Limb (tissue), 2 donors: ENCODE measurements around the gene ZMYND19.
"Not testable (repeated sequence)": the region's sequence is repeated elsewhere in the genome, so short reads cannot be mapped to it uniquely, and the experiment has no call there.

ENCODE experiments used
- DNase-seq, 2 donors: peaks; one replicate each; pipeline ENCODE4 v3.0.0-alpha.2; 2016; ENCODE audit errors: extremely low spot score in 2 of 2

Gene ZMYND19

GRCh38 chr9:137589441-137590122 is 730 bp downstream of the ZMYND19 start:
- DNase-seq: peak in 1 of 2 donors; percentile 40

- DNase-seq: no peak
Observed at GRCh38 chr9:137588891-137589290, 1.4 kb downstream of the ZMYND19 start.

- no peak for DNase-seq
Observed at GRCh38 chr9:137588311-137588710, 2.0 kb downstream of the ZMYND19 start.

- no peak for DNase-seq
Observed at GRCh38 chr9:137586854-137587253, 3.5 kb downstream of the ZMYND19 start.

- no peak for DNase-seq
Observed at GRCh38 chr9:137583957-137584356, 6.4 kb downstream of the ZMYND19 start.

- DNase-seq: no peak
Observed at GRCh38 chr9:137583347-137583746, 7.0 kb downstream of the ZMYND19 start.

- no peak for DNase-seq
Observed at GRCh38 chr9:137582286-137582860, 7.9 kb downstream of the ZMYND19 start.

GRCh38 chr9:137581361-137582285 is 8.7 kb downstream of the ZMYND19 start:
- DNase-seq: no peak

- no peak for DNase-seq
Observed at GRCh38 chr9:137580954-137581322, 9.4 kb downstream of the ZMYND19 start.

GRCh38 chr9:137580209-137580953 is 9.9 kb downstream of the ZMYND19 start:
- DNase-seq: no peak

- no peak for DNase-seq
Observed at GRCh38 chr9:137579259-137579604, 11.1 kb downstream of the ZMYND19 start.

- peak; percentile 89 to 97 for DNase-seq
Observed at GRCh38 chr9:137578518-137579258, 11.6 kb downstream of the ZMYND19 start, which contains the start of gene DPH7. TSS of gene DPH7 (minus strand) at chr9:137578925. CDS start at chr9:137578777, 148 bp downstream.

GRCh38 chr9:137575716-137576411 is 14.4 kb downstream of the ZMYND19 start:
- DNase-seq: no peak

- no peak for DNase-seq
Observed at GRCh38 chr9:137575364-137575715, 15.0 kb downstream of the ZMYND19 start.

- DNase-seq: no peak
Observed at GRCh38 chr9:137574192-137574591, 16.1 kb downstream of the ZMYND19 start.

GRCh38 chr9:137570566-137570965 is 19.7 kb downstream of the ZMYND19 start:
- DNase-seq: no peak

GRCh38 chr9:137569609-137570203 is 20.6 kb downstream of the ZMYND19 start:
- DNase-seq: no peak

GRCh38 chr9:137568445-137568844 is 21.9 kb downstream of the ZMYND19 start:
- not testable (repeated sequence) for DNase-seq

- no peak for DNase-seq
Observed at GRCh38 chr9:137564817-137565411, 25.4 kb downstream of the ZMYND19 start.

- DNase-seq: no peak
Observed at GRCh38 chr9:137564134-137564533, 26.2 kb downstream of the ZMYND19 start.
